EH (cell line): ENCODE results near the gene KRT28.
"Not testable (repeated sequence)": the region's sequence is repeated elsewhere in the genome, so short reads cannot be mapped to it uniquely, and the experiment has no call there.

Experiments used
- DNase-seq: peaks from one replicate; pipeline ENCODE4 v3.0.0-alpha.2; 2015; ENCODE audit warnings: low read depth

The KRT28 gene

DNA sequence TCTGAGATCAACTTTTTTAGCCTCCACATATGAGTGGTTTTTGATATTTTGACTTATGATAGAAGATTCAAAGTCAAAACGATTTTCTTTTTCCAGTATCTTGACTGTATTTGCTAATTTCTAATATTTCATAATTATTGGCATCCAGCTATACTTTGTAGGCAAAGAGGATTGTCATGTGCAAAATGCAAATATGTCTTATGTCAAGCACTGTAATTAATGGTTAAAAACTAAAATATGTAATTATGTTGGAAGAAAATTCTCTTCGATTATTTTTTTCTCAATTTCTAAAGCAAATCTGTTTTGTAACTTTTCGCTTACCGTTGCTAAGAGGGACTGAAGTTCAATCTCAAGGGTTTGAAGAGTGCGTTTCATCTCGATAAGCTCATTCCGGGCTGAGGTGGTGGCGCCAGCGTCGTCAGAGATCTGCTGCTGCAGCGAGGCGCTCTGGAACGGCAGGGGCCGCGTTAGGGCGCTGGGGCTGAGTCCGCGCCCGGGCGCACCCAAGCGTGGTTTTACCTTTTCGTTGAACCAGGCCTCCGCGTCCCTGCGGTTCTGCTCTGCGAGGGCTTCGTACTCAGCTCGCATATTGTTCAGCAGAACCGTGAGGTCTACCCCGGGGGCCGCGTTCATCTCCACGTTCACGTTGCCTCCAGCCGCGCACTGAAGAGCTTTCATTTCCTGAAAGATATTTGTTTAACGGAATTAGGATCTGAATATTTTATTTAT is 20.4 kb downstream of the KRT28 start:
- no peak for DNase-seq

DNA sequence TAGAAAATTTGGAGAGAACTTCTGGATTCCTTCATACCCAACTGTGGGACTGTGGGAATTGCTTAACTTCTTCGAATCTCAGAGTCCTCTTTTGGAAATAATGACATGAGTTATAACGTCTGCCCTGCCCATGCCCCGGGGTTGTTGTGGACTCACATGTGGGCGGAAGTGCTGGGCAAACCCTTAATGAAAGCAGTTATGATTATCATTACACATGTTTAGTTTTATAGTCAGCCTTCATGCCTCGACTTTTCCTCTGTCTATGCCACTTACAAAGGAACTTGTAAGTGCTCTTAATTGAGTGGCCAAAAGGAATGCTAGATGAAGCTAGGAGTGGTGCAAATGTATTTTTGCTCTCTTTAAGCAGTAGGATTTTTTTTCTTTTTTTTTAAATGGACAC is 21.3 kb downstream of the KRT28 start:
- DNase-seq = no peak

DNA sequence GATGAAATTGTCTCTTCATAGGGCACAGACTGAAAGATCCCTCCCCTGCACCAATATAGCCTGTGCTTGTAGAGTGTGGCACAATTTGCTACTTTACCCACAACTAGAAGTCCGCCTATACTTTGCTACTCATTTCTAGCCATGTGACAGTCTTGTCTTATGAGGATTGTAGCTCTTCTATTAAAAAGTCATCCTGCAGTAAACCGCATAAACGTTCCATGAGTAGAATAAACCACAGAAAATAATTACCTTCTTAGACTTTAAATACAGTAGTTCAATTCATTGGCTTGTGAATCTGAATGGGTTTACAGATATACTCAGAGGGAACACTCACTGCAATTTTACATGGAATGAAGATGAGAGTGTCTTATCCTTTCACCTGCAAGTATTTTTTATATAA is 21.8 kb downstream of the KRT28 start:
- DNase-seq = no peak

DNA sequence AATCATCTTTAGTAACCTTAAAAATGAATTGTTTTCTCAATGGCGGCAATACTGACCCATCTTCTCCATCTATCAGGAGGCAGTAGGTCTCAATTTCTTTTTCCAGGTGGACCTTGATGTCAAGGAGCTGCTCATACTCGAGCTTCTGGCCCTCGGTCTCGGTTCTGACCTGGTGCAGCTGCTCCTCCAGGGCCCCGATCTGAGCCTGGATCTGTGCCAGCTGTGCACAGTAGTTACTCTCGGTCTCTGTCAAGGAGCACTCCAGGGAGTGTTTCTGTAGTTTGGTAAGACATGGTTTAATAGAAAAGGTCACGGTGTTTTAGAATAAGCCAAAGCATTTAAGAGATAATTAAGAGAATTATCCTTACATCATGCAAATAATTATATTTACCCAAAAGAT is 22.3 kb downstream of the KRT28 start:
- no peak for DNase-seq

DNA sequence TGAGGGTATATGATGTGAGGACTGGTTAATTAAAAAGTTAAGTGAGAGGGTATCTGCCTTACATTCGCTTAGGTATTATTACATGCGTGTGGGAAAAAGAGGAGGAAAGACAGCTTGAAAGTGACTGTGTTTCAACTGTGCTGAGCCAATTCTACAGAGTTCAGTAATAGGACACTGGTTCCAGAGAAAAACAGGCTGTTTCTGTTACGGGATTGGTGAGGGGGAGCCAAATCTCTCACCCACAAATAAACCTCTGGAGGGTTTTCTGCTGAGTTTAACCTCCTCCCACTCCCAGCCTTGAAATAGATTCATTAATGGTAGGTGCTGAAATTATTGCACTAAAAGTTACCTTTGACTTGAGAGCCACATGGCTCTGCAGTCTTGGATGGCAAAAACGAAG is 23.8 kb downstream of the KRT28 start:
- no peak for DNase-seq

DNA sequence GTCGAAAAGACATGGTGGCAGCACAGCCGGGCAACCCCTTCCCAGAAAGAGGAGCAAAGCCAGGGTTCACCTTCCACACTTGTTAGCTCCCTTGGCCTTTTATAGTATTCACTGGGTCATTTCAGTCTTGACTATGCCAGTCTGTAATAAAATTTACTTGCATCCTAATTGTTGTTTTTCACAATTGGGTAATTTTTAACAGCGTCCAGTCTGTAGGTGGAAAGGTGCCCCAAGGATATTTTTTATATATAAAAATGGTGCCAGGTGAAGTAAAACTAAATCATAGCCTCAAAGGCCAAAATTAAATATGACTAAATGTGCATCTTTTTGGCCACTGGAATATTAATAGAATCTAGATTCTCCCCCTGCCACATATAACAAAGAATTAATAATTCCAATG is 27.7 kb downstream of the KRT28 start, which contains the start of gene KRT26:
TSS of gene KRT26 (minus strand) at position 101 of the 400 bp plus-strand sequence. CDS start at position 13, 88 bp downstream.
- no peak for DNase-seq

DNA sequence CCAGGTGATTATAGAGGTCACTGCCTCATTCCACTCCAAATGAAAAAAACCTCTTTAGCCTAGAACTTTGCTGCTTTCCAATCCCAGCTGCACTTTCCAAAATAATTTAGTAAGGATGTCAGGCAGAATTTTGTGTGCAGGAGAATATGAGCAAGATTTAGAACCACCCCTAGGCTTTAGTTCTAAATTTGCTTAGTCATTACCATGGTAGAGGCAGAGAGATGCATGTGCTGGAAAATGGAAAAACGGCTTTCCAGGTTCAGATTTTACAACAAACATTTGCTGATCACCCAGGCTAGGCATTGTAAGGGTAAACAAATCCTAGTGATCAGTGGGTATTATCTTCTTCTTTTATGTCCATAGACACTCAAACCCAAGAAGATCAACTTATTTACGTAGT is 34.1 kb downstream of the KRT28 start:
- no peak for DNase-seq

DNA sequence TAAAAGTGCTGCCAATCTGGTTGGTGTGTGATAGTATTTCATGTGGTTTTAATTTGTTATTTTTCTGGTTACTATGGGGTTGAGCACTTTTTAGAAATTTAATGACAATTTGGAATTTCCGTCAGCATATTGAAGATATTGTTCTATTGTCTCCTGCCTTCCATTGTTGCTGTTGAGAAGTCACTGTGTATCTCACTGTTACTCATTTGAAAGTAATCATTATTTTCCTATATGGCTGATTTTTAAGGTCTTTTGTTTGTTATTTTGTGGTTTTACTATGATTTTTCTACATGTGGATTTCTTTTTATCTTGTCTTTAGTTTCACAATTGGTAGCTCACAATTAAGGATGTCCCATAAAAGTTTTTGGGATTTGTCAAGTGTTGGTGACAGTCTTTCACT is 36.0 kb downstream of the KRT28 start:
- no peak for DNase-seq

DNA sequence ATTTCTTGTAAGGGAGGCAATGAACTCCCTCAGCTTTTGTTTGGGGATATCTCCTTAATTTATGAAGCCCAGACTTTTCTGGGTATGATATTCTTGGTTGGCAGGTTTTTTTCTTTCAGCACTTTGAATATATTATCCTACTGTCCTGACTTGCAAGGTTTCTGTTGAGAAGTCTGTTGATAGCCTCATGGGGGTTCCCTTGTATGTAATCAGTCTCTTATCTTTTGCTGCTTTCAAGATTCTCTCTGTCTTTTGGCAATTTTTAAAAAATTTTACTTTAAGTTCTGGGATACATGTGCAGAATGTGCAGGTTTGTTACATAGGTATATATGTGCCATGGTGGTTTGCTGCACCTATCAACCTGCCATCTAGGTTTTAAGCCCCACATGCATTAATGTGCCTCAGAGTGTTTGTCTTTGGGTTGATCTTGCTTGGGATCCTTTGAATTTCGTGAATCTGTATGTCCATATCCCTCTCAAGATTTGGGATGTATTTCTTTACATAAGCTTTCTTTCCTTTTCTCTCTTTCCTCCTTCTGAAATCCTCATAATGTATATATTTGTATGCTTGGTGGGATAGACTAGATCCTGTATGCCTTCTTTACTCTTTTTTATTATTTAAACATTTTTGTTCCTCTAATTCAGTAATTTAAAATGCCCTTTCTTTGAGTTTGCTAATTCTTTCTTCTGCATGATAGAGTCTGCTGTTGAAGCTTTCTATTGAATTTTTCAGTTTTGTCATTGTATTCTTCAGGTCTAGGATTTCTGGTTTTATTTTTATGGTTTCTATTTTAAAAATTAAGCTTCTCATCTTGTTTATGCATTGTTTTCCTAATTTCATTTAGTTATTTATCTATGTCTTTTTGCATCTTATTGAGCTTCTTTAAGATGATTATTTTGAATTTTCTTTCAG is 39.4 kb downstream of the KRT28 start:
- DNase-seq = no peak

DNA sequence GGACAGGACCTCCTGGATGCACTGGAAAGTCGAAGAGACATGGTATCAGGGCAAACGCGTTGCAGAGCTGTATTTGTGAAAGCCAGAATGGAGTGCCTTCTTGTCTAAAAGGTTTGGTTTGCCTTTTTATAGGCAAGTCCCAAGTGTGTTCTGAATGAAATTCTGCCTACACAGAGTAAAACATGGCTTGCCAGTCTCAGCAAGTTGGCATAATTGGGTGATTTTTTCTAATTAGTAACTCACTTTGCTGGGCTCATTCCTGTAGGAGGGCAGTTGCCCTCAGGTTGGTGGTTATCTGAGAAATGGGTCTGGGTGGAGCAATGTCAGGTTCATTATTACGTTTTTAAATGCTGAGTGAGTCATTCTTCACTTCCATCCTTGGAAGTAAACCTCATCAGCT is 44.5 kb downstream of the KRT28 start, which contains the start of gene KRT25:
TSS of gene KRT25 (minus strand) at position 101 of the 400 bp plus-strand sequence. CDS start at position 41, 60 bp downstream.
- DNase-seq = no peak

DNA sequence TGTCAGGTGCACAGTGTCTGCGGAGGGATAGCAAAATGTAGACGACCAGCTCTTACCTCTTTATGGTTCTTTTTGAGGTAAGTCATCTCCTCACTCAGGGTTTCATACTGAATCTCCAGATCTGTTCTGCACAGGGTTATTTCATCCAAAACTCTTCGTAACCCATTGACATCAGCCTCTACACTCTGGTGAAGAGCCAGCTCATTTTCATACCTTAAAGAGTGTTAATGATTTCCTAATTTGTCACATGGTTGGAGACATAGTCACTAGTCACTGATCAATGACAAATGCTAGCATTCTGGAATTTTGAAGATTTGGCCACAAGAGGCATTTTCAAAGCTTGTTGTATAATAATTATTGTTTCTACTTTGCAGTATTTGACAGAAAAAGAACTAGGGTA is 46.0 kb downstream of the KRT28 start:
- DNase-seq = no peak

DNA sequence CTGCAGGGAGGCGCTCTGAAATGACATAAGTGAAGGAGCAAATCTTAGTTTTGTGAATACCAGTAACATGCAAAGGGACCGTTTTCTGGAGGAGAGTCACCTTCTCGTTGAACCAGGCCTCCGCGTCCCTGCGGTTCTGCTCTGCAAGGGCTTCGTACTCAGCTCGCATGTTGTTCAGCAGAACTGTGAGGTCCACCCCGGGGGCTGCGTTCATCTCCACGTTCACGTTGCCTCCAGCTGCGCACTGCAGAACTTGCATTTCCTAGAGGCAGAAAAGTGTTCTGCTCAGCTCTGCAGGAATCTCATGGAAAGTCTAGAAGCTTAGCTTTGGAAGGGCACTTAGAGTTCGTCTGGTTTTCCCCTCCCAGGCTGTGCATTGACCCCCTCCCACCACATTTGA is 48.7 kb downstream of the KRT28 start:
- DNase-seq = no peak

DNA sequence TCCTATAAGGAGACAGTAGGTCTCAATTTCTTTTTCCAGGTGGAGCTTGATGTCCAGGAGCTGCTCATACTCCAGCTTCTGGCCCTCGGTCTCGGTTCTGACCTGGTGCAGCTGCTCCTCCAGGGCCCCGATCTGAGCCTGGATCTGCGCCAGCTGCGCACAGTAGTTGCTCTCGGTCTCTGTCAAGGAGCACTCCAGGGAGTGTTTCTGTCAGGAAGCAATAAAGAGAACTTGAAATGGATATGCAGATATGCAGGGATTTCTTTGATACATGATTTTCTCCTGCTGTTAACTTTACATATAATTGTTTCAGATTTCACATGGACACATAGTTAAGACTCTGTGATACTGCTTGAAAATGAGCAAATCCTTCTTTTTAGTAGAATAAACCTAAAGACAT is 49.4 kb downstream of the KRT28 start:
- no peak for DNase-seq

DNA sequence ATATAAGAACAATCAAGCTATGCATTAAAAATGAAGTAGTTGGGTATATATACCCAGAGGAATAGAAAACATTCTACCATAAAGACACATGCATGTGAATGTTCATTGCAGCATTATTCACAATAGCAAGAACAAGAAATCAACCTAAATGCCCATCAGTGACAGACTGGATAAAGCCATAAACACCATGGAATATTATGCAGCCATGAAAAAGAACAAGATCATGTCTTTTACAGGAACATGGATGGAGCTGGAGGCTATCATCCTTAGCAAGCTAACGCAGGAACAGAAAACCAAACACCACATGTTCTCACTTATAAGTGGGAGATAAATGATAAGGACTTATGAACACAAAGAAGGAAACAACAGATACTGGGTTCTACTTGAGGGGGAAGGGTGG is 51.1 kb downstream of the KRT28 start:
- DNase-seq = not testable (repeated sequence)
